Measurements from ENCODE around the gene SYNE3.

Gene SYNE3

GRCh38 chr14:95469134-95469481, 47.3 kb downstream of the SYNE3 start:
- DNase-seq: no peak

DNA sequence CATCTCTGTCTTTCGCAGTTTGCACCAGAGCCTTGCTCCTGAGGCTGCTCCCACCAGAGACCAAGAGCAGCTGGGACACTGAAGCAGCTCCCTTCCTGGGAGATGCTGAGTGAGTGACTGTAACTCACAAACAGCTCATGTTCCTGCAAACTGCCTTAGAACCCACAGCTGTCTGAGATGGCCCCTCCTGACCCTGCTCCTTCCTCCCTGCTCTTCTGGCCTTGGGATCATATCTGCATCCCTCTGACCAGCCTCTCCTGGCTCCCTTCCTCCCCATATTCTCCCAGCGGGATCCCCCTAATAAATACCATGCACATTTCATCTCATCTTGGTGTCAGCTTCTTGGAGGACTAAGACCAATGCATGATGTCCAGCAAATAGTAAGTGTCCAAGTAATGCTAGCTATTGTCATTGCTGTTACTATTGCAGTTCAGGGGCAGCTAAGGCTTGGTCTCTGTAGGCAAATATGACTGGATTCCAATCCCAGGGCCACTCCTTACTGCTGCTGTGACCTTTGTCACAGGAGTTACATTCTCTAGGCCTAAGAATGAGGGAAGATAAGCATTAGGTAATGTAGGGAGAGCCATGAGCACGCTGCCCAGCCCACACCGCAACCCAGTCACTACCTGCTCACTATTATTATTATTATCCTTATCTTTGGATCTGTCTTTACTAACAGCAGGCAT, 47.9 kb downstream of the SYNE3 start:
- no peak for DNase-seq

DNA sequence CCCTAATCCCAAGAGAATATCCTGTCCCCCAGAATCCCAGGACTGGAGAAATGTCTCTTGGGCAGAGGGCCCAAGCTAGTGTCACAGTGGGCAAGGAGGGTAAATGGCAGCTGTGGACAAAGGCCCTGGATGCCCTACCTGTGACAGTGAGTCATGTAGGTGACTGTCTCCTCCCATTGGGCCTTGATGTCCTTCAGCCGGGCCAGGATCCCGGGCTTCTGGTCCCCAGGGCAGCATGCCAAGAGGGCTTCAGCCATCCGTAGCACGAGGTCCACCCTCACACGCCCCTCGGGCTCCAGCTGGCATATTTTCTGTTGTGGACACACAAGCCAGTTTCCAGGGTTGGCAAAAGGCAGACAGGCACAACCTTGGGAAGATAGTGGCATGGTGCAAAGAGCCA, 48.8 kb downstream of the SYNE3 start:
- no peak for DNase-seq

DNA sequence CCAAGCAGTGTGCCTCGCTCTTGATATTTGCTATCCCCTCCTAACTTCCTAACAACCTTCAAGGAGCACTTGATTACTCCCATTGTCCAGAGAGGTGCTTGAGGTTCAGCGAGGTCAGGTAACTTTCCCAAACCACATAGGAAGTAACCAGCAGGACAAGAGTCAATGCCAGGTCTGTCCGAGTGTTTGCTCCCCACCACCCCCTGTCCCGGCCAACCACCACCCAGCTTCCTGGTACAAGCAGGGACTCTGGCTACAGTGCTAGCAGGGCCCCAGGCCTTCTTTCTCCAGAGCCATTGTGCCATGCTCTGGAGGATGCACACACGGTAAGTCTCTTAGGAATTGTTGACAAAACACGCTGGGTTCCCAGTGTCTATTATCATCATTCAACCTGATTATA, 49.2 kb downstream of the SYNE3 start:
- DNase-seq: no peak

All from activated gamma-delta T cell (primary cell).